CD4-positive, alpha-beta T cell (primary cell): ENCODE measurements around the gene SLC2A5. TPM values are rescaled to one million over a fixed set of nuclear protein-coding genes. Genes with fewer than 3 reads are reported as not detected.

ENCODE experiments used
- ATAC-seq: fragments of 200-7000 bp; cut with Tn5 transposase; one replicate; pipeline ENCODE4 v1.10.0; 2022; ENCODE audit warnings: mild to moderate bottlenecking; ENCODE audit not compliant: poor library complexity
- CTCF ChIA-PET: fragments of 350-600 bp; sonication (Branson Sonifier 250); formaldehyde crosslinking; loops from one replicate; lab custom pipeline; 2021; ENCODE audit warnings: antibody characterized with exemption, inconsistent platforms; lab: Charles Lee
- POLR2A ChIA-PET: fragments of 350-600 bp; sonication (Branson Sonifier 250); formaldehyde crosslinking; loops from one replicate; lab custom pipeline; 2021; ENCODE audit warnings: antibody characterized with exemption, inconsistent platforms; lab: Charles Lee
- DNase-seq, 14 experiments: peaks; one replicate each; pipeline ENCODE4 v3.0.0-alpha.2; 2013 to 2020; ENCODE audit warnings: mixed read lengths in 2 of 14
- H3K27ac ChIP-seq, 2 donors: one replicate each; pipeline versions ENCODE4 v1.5.1 to v1.7.0; 2013; ENCODE audit warnings: low read length in 2 of 2, low read depth in 1 of 2, mild to moderate bottlenecking in 1 of 2
- H3K27me3 ChIP-seq, 2 experiments: 1 replicate in 1 of 2; 2 replicates in 1 of 2; pipeline versions ENCODE4 v1.6.1 to v1.7.0; 2013; ENCODE audit warnings: low read length in 2 of 2, control low read depth in 1 of 2, mild to moderate bottlenecking in 1 of 2, moderate library complexity in 1 of 2; ENCODE audit not compliant: insufficient read depth in 2 of 2, control insufficient read depth in 1 of 2
- H3K36me3 ChIP-seq: one replicate; pipeline ENCODE4 v1.6.1; 2013; ENCODE audit warnings: low read length, control low read depth; ENCODE audit not compliant: insufficient read depth
- H3K4me1 ChIP-seq: one replicate; pipeline ENCODE4 v1.6.1; 2013; ENCODE audit warnings: low read length, control low read depth; ENCODE audit not compliant: insufficient read depth
- H3K4me3 ChIP-seq: one replicate; pipeline ENCODE4 v1.5.1; 2013; ENCODE audit warnings: mild to moderate bottlenecking, low read length, moderate library complexity
- H3K9me3 ChIP-seq, 2 experiments: 1 replicate in 1 of 2; 2 replicates in 1 of 2; pipeline versions ENCODE4 v1.6.1 to v1.7.0; 2013; ENCODE audit warnings: low read length in 2 of 2, mild to moderate bottlenecking in 2 of 2, control low read depth in 1 of 2, moderate library complexity in 1 of 2; ENCODE audit not compliant: control insufficient read depth in 1 of 2, insufficient read depth in 1 of 2
- H3K27ac Mint-ChIP-seq: one replicate; pipeline ENCODE4 v1.8.0; 2020; ENCODE audit warnings: mixed read lengths
- H3K27me3 Mint-ChIP-seq: one replicate; pipeline ENCODE4 v1.8.0; 2021; ENCODE audit warnings: mixed read lengths
- H3K36me3 Mint-ChIP-seq: one replicate; pipeline ENCODE4 v1.8.0; 2021; ENCODE audit warnings: low read depth, mixed read lengths
- H3K4me1 Mint-ChIP-seq: one replicate; pipeline ENCODE4 v1.8.0; 2021; ENCODE audit warnings: low read depth, mixed read lengths
- H3K4me3 Mint-ChIP-seq: one replicate; pipeline ENCODE4 v1.8.0; 2020; ENCODE audit warnings: mild to moderate bottlenecking, mixed read lengths
- H3K9me3 Mint-ChIP-seq: one replicate; pipeline ENCODE4 v1.8.0; 2020; ENCODE audit warnings: mixed read lengths
- intact Hi-C, 2 experiments: fragments of 100-400 bp; cut with DNase I in 1 of 2; cut with micrococcal nuclease in 1 of 2; formaldehyde crosslinking; loops; one replicate each; pipeline versions ENCODE4 v1.15.1 to v1.9.0; 2023 to 2025; cut with DNase I, micrococcal nuclease
- total RNA-seq, 174 experiments: library from RNA in 2 of 174; stranded (reverse) in 2 of 174; gene quantifications; one replicate each; pipeline ENCODE4 v1.2.3 and lab custom pipeline; 2021 to 2026
- TF ChIP-seq, protein P1 (sequence below): fragments of 200-600 bp; IDR thresholded peaks from one replicate; pipeline ENCODE4 v1.8.0; 2022; ENCODE audit warnings: antibody characterized with exemption, mild to moderate bottlenecking

SLC2A5 gene
- total RNA-seq, 2 experiments from 2014 or later, result not detected

DNA sequence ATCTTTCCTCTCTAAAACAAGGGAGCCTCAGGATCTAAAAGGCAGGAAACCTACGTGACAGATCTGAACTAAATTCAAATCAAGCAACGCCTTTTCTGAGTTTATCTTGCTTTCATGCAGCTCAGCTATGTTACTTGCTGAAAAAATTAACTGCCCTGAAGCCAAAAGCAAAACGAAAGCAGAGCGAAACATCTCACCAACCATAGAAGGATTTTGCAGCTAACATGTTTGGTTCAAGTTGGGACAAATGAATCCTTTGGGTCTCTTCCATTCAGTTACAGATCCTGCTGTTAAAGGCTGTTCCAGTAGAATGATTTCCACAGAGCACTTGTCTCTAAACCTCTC, 482 bp downstream of the SLC2A5 start:
- CTCF ChIA-PET, result interaction anchor here (0.7 kb wide), 1 partner anchor 54 kb away, joined by 4 read pairs; no protein-coding TSS in a partner anchor
- Histone ChIP-seq H3K4me3 (no peak overlapping the region), H3K36me3 (no peaks in the 10 kb centered on the region), H3K27me3 (no peaks in the 10 kb centered on the region), H3K27ac (no peak overlapping the region), H3K4me1 (no peaks in the 10 kb centered on the region), H3K9me3 (no peaks in the 10 kb centered on the region)
- Mint-ChIP-seq H3K27me3 (peaks cover 9% of the 10 kb centered on the region), H3K4me3 (no peak overlapping the region), H3K27ac (no peak overlapping the region), H3K9me3 (no peaks in the 10 kb centered on the region), H3K4me1 (peaks cover under 1% of the 10 kb centered on the region), H3K36me3 (no peaks in the 10 kb centered on the region)
- TF ChIP-seq, protein P1, sequence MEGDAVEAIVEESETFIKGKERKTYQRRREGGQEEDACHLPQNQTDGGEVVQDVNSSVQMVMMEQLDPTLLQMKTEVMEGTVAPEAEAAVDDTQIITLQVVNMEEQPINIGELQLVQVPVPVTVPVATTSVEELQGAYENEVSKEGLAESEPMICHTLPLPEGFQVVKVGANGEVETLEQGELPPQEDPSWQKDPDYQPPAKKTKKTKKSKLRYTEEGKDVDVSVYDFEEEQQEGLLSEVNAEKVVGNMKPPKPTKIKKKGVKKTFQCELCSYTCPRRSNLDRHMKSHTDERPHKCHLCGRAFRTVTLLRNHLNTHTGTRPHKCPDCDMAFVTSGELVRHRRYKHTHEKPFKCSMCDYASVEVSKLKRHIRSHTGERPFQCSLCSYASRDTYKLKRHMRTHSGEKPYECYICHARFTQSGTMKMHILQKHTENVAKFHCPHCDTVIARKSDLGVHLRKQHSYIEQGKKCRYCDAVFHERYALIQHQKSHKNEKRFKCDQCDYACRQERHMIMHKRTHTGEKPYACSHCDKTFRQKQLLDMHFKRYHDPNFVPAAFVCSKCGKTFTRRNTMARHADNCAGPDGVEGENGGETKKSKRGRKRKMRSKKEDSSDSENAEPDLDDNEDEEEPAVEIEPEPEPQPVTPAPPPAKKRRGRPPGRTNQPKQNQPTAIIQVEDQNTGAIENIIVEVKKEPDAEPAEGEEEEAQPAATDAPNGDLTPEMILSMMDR, result no peak
- intact Hi-C loops, result no loop called here
- no peak for DNase-seq
- ATAC-seq, result no peak
- POLR2A ChIA-PET, result no interaction called here

DNA sequence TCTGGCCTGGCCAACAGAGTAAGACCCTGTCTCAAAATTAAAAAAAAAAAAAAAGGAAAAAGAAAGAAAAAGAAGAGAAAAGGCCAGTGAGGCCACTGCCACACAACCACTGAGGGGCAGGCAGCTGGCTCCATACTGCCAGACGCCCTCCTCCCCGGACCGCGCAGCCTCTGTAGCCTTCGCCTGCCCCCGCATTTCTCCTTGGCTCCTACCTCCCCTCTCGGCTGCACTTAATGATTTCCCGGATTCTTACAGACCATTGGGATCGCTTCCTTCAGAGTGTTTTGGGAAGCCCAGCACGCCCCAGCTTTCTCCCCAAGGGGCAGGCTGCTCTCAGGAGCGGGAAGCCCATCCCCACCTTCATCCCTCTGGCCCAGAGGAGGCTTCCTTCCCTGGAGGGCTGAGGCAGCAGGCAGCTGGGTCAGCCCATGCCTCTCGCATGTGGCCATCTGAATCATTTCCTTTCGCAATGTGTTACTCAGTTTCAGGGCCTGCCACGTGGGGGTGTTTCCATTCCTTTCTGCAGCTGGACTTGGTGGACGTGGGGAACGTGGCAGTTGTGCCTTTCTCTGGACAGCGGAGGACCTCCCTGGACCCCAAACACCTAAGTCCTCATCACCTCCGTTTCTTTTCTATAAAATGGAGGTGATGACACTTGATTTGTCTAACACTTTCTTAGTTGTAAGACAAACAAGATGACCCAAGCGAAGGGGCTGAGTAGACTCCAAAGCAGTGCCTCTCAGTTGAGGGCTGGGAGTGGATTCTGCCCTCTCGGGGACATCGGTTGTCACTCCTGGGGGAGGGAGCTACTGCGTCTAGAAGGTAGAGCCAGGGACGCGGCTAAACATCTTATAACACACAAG, 2.3 kb downstream of the SLC2A5 start:
- H3K27ac ChIP-seq, result no peak overlapping the region

DNA sequence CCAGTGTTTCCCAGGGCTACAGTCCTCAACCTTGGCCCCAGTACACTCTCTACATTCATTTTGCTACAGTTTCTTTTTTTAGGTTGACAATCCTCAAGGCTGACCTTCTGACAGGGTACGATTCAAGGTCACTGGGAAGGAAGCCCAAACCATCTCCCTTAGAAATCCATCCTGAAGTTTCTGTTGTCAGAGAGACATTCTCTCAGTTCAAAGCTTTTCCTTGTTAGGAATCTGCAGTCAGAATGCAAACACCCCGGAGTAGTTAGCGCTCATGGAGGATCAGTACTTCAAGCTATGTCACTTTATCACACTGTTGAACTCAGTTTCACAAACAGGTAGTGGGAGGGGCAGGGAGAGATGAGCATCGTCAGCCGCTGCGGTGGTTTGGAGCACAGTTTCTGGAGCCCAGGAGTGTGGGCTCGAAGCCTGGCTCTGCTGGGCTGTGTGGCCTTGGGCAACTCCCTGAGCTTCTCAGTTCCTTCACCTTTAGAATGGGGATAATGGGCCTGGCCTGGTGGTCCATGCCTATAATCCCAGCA, 4.2 kb downstream of the SLC2A5 start:
- H3K27ac ChIP-seq, result no peak overlapping the region
- no peaks in the 10 kb centered on the region for H3K27me3 ChIP-seq

More for the DNA sequence above, 2.3 kb downstream of the SLC2A5 start:
- no peaks in the 10 kb centered on the region for H3K36me3 Mint-ChIP-seq
- Histone ChIP-seq H3K27me3 (no peaks in the 10 kb centered on the region), H3K4me1 (no peaks in the 10 kb centered on the region), H3K9me3 (no peaks in the 10 kb centered on the region), H3K36me3 (no peaks in the 10 kb centered on the region), H3K4me3 (no peak overlapping the region)
- DNase-seq (peak in 2 of 14 experiments; percentile 51), ATAC-seq (no peak)
- intact Hi-C loops, result no loop called here
- H3K27ac Mint-ChIP-seq, result no peak overlapping the region
- TF ChIP-seq, protein P1, result no peak
- H3K9me3 Mint-ChIP-seq, result no peaks in the 10 kb centered on the region
- ChIA-PET CTCF (no interaction called here), POLR2A (no interaction called here)
- H3K4me3 Mint-ChIP-seq, result no peak overlapping the region
- no peaks in the 10 kb centered on the region for H3K4me1 Mint-ChIP-seq
- peaks cover 8% of the 10 kb centered on the region for H3K27me3 Mint-ChIP-seq

More for the DNA sequence above, 4.2 kb downstream of the SLC2A5 start:
- H3K27ac Mint-ChIP-seq, result no peak overlapping the region
- H3K9me3 ChIP-seq, result no peaks in the 10 kb centered on the region
- H3K4me1 ChIP-seq, result no peaks in the 10 kb centered on the region
- no peak overlapping the region for H3K4me3 Mint-ChIP-seq
- no peak overlapping the region for H3K4me3 ChIP-seq
- POLR2A ChIA-PET, result no interaction called here
- H3K27me3 Mint-ChIP-seq, result peaks cover 5% of the 10 kb centered on the region
- CTCF ChIA-PET, result no interaction called here
- no peak for ATAC-seq
- intact Hi-C loops, result no loop called here
- no peaks in the 10 kb centered on the region for H3K36me3 Mint-ChIP-seq
- TF ChIP-seq, protein P1, result no peak
- no peaks in the 10 kb centered on the region for H3K36me3 ChIP-seq
- no peaks in the 10 kb centered on the region for H3K4me1 Mint-ChIP-seq
- H3K9me3 Mint-ChIP-seq, result no peaks in the 10 kb centered on the region
- no peak for DNase-seq
